Breast epithelium (tissue), 3 donors: ENCODE data around the gene PCDHGC3.

Experiments used
- POLR2A ChIP-seq: fragments of 450-650 bp; IDR thresholded peaks from one replicate; pipeline ENCODE4 v1.6.1; 2016; ENCODE audit warnings: antibody characterized with exemption, mild to moderate bottlenecking, moderate library complexity
- TF ChIP-seq, protein P1 (sequence below), 3 donors: fragments of 450-650 bp; IDR thresholded peaks; one replicate each; pipeline ENCODE4 v1.5.1; 2016 to 2017; ENCODE audit warnings: antibody characterized with exemption in 3 of 3, mild to moderate bottlenecking in 3 of 3, moderate library complexity in 3 of 3

DNA sequence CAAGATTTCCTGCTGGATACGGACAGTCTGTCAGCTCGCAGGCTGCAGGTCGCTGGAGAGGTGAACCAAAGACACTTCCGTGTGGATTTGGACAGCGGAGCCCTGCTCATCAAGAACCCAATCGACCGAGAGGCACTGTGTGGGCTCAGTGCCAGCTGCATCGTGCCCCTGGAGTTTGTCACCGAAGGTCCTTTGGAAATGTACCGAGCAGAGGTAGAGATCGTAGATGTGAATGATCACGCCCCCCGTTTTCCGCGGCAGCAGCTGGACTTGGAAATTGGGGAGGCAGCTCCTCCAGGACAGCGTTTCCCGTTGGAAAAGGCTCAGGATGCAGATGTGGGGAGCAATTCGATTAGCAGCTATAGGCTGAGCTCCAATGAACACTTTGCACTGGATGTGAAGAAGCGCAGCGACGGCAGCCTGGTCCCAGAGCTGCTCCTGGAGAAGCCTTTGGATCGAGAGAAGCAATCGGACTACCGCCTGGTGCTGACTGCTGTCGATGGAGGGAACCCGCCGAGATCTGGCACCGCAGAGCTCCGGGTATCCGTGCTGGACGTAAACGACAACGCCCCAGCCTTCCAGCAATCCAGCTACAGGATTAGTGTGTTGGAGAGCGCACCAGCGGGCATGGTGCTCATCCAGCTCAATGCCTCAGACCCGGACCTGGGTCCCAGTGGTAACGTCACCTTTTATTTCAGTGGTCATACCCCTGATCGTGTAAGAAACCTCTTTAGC, 9.7 kb downstream of the PCDHGC3 start:
- no peak for TF ChIP-seq POLR2A
- TF ChIP-seq, protein P1, sequence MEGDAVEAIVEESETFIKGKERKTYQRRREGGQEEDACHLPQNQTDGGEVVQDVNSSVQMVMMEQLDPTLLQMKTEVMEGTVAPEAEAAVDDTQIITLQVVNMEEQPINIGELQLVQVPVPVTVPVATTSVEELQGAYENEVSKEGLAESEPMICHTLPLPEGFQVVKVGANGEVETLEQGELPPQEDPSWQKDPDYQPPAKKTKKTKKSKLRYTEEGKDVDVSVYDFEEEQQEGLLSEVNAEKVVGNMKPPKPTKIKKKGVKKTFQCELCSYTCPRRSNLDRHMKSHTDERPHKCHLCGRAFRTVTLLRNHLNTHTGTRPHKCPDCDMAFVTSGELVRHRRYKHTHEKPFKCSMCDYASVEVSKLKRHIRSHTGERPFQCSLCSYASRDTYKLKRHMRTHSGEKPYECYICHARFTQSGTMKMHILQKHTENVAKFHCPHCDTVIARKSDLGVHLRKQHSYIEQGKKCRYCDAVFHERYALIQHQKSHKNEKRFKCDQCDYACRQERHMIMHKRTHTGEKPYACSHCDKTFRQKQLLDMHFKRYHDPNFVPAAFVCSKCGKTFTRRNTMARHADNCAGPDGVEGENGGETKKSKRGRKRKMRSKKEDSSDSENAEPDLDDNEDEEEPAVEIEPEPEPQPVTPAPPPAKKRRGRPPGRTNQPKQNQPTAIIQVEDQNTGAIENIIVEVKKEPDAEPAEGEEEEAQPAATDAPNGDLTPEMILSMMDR (IDR thresholded peaks at IDR 0.05) = no peak
